Upper lobe of left lung (tissue), 6 donors: Measurements from ENCODE around the gene DCT. TPM values are rescaled to one million over a fixed set of nuclear protein-coding genes. Genes with fewer than 3 reads are reported as not detected.

ENCODE experiments used
- ATAC-seq, 2 donors: fragments of 200-7000 bp; cut with Tn5 transposase; one replicate each; pipeline ENCODE4 v1.9.1; 2022; ENCODE audit warnings: mild to moderate bottlenecking in 2 of 2, moderate library complexity in 2 of 2; ENCODE audit not compliant: low FRiP score in 2 of 2
- DNase-seq, 2 donors: peaks; one replicate each; pipeline ENCODE4 v3.0.0-alpha.2; 2019 to 2020
- H3K27ac ChIP-seq, 4 donors: fragments of 200-600 bp; sonication (generic); one replicate each; pipeline ENCODE4 v1.5.1; 2016 to 2019
- H3K27me3 ChIP-seq, 4 donors: fragments of 200-600 bp; sonication (generic); one replicate each; pipeline ENCODE4 v1.5.1; 2017 to 2019
- H3K36me3 ChIP-seq, 4 donors: fragments of 200-600 bp; sonication (generic); one replicate each; pipeline ENCODE4 v1.5.1; 2016 to 2019
- H3K4me1 ChIP-seq, 4 donors: fragments of 200-600 bp; sonication (generic); one replicate each; pipeline ENCODE4 v1.5.1; 2018 to 2019
- H3K4me3 ChIP-seq, 4 donors: fragments of 200-600 bp; sonication (generic); one replicate each; pipeline ENCODE4 v1.5.1; 2017 to 2019; ENCODE audit warnings: mild to moderate bottlenecking in 2 of 4, moderate library complexity in 1 of 4
- H3K9me3 ChIP-seq, 4 donors: fragments of 200-600 bp; sonication (generic); one replicate each; pipeline ENCODE4 v1.5.1; 2018 to 2019
- CTCF ChIP-seq, 6 experiments: fragments of 450-650 bp in 4 of 6; fragments of 200-600 bp in 2 of 6; sonication (generic) in 2 of 6; IDR thresholded peaks; one replicate each; pipeline ENCODE4 v1.5.1; 2016 to 2019; ENCODE audit warnings: antibody characterized with exemption in 6 of 6
- EP300 ChIP-seq, 4 donors: sonication (generic); formaldehyde crosslinking; IDR thresholded peaks; one replicate each; pipeline ENCODE4 v1.5.1; 2017; ENCODE audit warnings: antibody characterized with exemption in 4 of 4, control low read depth in 2 of 4
- POLR2A ChIP-seq, 4 donors: fragments of 450-650 bp; IDR thresholded peaks; one replicate each; pipeline ENCODE4 v1.5.1; 2016 to 2017; ENCODE audit warnings: antibody characterized with exemption in 4 of 4, mild to moderate bottlenecking in 2 of 4
- POLR2AphosphoS5 ChIP-seq, 2 donors: sonication (generic); formaldehyde crosslinking; IDR thresholded peaks; one replicate each; pipeline ENCODE4 v1.5.1; 2017; ENCODE audit warnings: antibody characterized with exemption in 2 of 2
- WGBS, 2 donors: methylation state at CpG; one replicate each; pipeline ENCODE4 v1.1.5; 2017 to 2018; 5-methylcytosine and 5-hydroxymethylcytosine counted together
- total RNA-seq, 6 donors: library from RNA; depleted of rRNA in 4 of 6; stranded (reverse); fragments of >200 nt in 4 of 6; gene quantifications; one replicate each; pipeline versions ENCODE4 v1.1.0 to v1.2.1, GENCODE V29; 2016 to 2021
- donor health status: DM: no; HTN: no; CAD: no; lungs with moderate emphysema.
- donor health status: DM: no; HTN: yes; CAD: no; lungs with severe emphysema.

Gene DCT
- total RNA-seq, 6 donors from 2014 or later, result 0.07 to 4.2 (median 0.20) TPM; not detected in 3

- H3K27me3 ChIP-seq, result no peaks in the 10 kb centered on the region
- TF ChIP-seq POLR2A (IDR thresholded peaks at IDR 0.05) (no peak), CTCF (IDR thresholded peaks at IDR 0.05) (peak in 3 of 6 experiments; percentile 20 to 28 (median 27)), EP300 (IDR thresholded peaks at IDR 0.05) (no peak)
- H3K9me3 ChIP-seq, result peaks cover 0 to 3% (median 0%) of the 10 kb centered on the region in 4 donors
- H3K36me3 ChIP-seq, result no peaks in the 10 kb centered on the region
- H3K27ac ChIP-seq, result no peak overlapping the region
- WGBS, 2 donors, result 57 to 61% methylated on average over 7 of the region's 7 CpGs
- H3K4me1 ChIP-seq, result no peaks in the 10 kb centered on the region
- DNase-seq (peak in 1 of 2 donors; percentile 34), ATAC-seq (peak in 1 of 2 donors; percentile 36)
- H3K4me3 ChIP-seq, result no peak overlapping the region
Measured at GRCh38 chr13:94416454-94417080, 62.9 kb downstream of the DCT start.

- no peaks in the 10 kb centered on the region for H3K9me3 ChIP-seq
- ATAC-seq, result no peak
- no peaks in the 10 kb centered on the region for H3K36me3 ChIP-seq
- TF ChIP-seq CTCF (IDR thresholded peaks at IDR 0.05) (no peak), POLR2A (IDR thresholded peaks at IDR 0.05) (no peak), POLR2AphosphoS5 (IDR thresholded peaks at IDR 0.05) (no peak), EP300 (IDR thresholded peaks at IDR 0.05) (no peak)
- no peak overlapping the region for H3K4me3 ChIP-seq
- WGBS, 2 donors, result 49 to 53% methylated on average over 7 of the region's 7 CpGs
- no peak overlapping the region for H3K27ac ChIP-seq
- H3K4me1 ChIP-seq, result no peaks in the 10 kb centered on the region
- H3K27me3 ChIP-seq, result no peaks in the 10 kb centered on the region
- no peak for DNase-seq
Measured at GRCh38 chr13:94415500-94416237, 63.8 kb downstream of the DCT start.

- Histone ChIP-seq H3K9me3 (no peaks in the 10 kb centered on the region), H3K27me3 (no peaks in the 10 kb centered on the region), H3K36me3 (no peaks in the 10 kb centered on the region), H3K4me1 (no peaks in the 10 kb centered on the region), H3K4me3 (no peak overlapping the region), H3K27ac (no peak overlapping the region)
- no peak for ATAC-seq
- 32 to 37% methylated on average over 4 of the region's 4 CpGs for WGBS, 2 donors
- TF ChIP-seq POLR2A (IDR thresholded peaks at IDR 0.05), result no peak
- no peak for TF ChIP-seq CTCF (IDR thresholded peaks at IDR 0.05)
- TF ChIP-seq EP300 (IDR thresholded peaks at IDR 0.05), result no peak
- TF ChIP-seq POLR2AphosphoS5 (IDR thresholded peaks at IDR 0.05), result no peak
- DNase-seq, result no peak
Measured at GRCh38 chr13:94414708-94415107, 64.8 kb downstream of the DCT start.

- Histone ChIP-seq H3K27ac (no peak overlapping the region), H3K9me3 (no peaks in the 10 kb centered on the region), H3K4me1 (no peaks in the 10 kb centered on the region), H3K36me3 (no peaks in the 10 kb centered on the region), H3K4me3 (no peak overlapping the region), H3K27me3 (no peaks in the 10 kb centered on the region)
- no peak for TF ChIP-seq EP300 (IDR thresholded peaks at IDR 0.05)
- no peak for TF ChIP-seq CTCF (IDR thresholded peaks at IDR 0.05)
- no peak for TF ChIP-seq POLR2AphosphoS5 (IDR thresholded peaks at IDR 0.05)
- TF ChIP-seq POLR2A (IDR thresholded peaks at IDR 0.05), result no peak
- DNase-seq, result no peak
- 83 to 93% methylated on average over 1 of the region's 1 CpG for WGBS, 2 donors
- ATAC-seq, result no peak
Measured at GRCh38 chr13:94414141-94414540, 65.3 kb downstream of the DCT start.

GRCh38 chr13:94413598-94413944 is 65.9 kb downstream of the DCT start:
- H3K9me3 ChIP-seq, result no peaks in the 10 kb centered on the region
- H3K27ac ChIP-seq, result no peak overlapping the region
- H3K36me3 ChIP-seq, result no peaks in the 10 kb centered on the region
- no peaks in the 10 kb centered on the region for H3K4me1 ChIP-seq
- TF ChIP-seq POLR2A (IDR thresholded peaks at IDR 0.05) (no peak), POLR2AphosphoS5 (IDR thresholded peaks at IDR 0.05) (no peak), CTCF (IDR thresholded peaks at IDR 0.05) (no peak), EP300 (IDR thresholded peaks at IDR 0.05) (no peak)
- ATAC-seq (no peak), DNase-seq (no peak)
- H3K27me3 ChIP-seq, result no peaks in the 10 kb centered on the region
- no peak overlapping the region for H3K4me3 ChIP-seq
